Measurements from ENCODE around the gene CAMKMT.
A peak's percentile ranks its signal among the peaks of the same experiment; 100 is the strongest.
"Not testable (repeated sequence)": the region's sequence is repeated elsewhere in the genome, so short reads cannot be mapped to it uniquely, and the experiment has no call there.

Gene CAMKMT

GRCh38 chr2:44559108-44559507 lies 197.4 kb downstream of the CAMKMT start:
- DNase-seq, result no peak

- DNase-seq, result no peak
Measured at GRCh38 chr2:44560352-44560751, 198.6 kb downstream of the CAMKMT start.

DNA sequence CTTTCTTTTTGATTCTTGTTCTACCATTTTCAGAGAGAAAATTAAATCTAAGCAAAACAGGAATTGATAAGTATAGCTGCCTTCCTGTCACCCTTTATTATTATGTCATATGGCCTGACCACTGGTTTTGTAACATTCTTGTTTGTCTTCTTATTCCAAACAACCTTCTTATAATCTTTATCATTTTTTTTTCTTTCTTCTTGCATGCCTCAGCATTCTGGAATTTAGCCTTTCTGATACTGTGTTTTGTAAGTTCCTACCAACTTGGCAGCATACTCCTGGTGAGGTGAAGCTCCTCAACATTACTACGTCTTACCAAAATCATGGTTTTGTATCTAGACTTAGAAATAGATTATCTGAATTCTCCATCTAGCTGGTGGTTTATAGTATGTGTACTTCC lies 199.2 kb downstream of the CAMKMT start:
- no peak for DNase-seq

DNA sequence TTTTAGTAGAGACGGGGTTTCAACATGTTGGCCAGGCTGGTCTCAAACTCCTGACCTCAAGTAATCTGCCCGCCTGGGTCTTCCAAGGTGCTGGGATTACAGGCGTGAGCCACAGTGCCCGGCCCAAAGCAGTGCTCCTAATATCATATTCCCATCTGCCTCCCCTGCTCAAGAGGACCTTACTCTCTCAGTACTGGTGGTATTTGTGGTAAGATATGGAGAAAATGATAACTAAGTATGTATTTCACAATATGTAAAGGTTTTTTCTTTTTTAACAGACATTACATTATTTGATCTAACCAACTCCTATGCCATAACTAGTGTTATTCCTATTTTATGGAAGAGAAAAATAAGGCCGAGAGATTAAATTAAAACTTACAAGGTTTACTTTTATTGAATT lies 201.0 kb downstream of the CAMKMT start:
- no peak for DNase-seq

- no peak for DNase-seq
Measured at GRCh38 chr2:44564752-44565151, 203.0 kb downstream of the CAMKMT start.

DNA sequence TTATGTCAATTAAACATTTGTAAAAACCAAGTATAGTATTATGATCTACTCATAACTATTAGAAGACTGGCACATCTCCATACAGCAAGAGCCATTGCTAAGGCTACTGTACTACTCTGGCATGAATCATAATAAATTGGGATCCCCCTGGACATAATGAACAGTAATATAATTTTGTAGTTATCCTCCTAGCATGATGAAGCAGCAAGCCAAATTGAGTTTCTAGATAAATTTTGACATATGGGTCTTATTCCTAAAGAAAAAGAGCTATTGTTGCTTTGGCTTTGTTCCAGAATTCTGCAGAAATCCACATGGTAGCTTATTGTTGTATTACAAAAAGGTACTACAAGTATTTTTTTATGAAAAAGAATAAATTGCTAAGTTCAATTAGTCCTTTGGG lies 204.3 kb downstream of the CAMKMT start:
- no peak for DNase-seq

DNA sequence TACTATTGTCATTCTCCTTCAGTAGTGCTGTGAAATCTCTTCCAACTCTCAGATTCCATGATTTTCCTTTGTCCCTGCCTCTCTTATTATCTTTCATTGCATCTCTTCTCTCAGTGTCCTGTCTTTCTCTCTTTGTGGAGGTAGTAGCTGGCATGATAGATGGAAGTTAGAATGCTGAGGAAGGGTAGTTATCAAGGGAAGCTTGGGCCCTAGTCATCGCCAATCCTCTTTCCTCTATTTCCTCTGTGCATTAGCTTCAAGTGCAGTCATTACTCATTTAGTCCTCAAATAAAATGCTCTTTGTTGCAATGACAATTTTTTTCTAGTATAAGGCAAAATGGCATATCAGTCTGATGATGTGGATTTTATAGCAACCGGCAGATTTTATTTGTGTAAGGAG lies 207.7 kb downstream of the CAMKMT start:
- DNase-seq, result no peak

DNA sequence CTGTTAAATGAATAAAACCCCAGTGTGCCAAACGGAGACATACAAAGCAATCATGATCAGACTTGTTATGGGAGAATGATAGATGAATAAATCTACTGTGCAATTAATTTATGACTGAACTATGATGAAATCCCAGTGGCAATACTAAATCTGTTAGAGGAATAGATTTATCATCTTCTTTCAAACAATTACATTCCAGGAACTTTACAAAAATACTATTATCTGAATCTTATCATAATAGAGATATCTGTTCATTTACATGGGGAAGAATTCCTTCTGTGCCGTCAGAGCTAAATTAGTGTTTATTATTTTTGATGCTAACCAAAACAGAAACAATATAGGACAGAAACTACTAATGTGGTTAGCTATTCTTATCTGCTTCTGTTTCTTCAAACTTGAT lies 208.5 kb downstream of the CAMKMT start:
- no peak for DNase-seq

DNA sequence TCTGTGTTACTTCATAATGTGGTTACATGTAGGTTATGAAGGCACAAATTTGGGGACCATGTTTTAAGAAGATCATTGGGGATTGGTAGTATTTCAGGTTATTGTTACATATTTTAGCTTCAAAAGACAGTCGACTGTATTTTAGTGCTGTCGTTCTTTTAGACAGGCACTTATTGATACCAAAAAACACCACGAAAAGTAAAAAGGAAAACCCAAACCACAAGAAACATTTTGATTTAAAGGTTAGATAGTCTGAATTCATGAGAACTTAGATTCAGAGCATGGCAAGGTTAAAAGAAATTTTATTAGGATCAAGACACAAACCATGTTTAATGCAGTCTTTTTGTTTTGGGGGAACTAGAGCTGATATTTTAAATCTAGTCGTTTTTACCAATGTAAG lies 209.0 kb downstream of the CAMKMT start:
- DNase-seq, result no peak

DNA sequence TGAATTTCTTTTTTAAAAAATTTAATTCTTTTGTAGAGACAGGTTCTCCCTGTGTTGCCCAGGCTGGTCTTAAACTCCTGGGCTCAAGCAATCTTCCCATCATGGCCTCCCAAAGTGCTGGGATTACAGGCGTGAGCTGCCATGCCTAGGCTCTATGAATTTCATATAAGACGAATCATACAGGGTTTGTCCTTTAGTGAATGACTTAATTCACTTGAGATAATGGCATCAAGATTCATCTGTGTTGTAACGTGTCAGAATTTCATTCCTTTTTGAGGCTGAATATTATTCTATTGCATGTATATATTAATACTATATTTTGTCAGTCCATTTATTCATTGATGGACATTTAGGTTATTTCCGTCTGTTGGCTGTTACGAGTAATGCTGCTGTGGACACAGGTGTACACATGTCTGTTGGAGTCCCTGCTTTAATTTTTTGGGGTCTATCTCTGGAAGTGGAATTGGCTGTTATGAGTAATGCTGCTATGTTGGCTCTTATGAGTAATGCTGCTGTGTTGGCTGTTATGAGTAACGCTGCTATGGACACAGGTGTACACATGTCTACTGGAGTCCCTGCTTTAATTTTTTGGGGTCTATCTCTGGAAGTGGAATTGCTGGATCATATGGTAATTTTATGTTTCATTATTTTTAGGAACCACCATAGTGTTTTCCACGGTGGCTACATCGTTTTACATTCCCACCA lies 210.6 kb downstream of the CAMKMT start:
- DNase-seq, result no peak

DNA sequence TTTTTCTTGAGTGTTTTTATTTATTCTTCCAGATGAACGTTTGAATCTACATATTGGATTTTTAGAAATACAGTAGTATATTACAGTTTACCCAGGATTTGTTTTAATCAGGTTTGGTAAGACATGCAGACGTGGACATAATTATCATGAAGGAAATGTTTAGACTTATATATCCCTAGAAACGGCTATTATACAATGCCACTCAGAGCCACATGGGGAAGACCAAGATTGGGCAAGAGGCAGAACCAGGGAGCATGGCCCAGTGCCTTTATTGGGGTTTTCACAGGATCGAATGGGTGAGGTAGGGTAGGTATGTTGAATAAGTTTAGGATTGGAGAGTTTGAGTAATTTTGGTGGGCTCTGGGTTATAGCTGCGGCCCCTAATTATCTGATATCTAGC lies 212.2 kb downstream of the CAMKMT start:
- no peak for DNase-seq

- DNase-seq, result peak; percentile 51
Measured at GRCh38 chr2:44578471-44579093, 216.8 kb downstream of the CAMKMT start.

- DNase-seq, result no peak
Measured at GRCh38 chr2:44579115-44579836, 217.5 kb downstream of the CAMKMT start.

- no peak for DNase-seq
Measured at GRCh38 chr2:44579837-44580230, 218.1 kb downstream of the CAMKMT start.

GRCh38 chr2:44580875-44581515 lies 219.2 kb downstream of the CAMKMT start:
- no peak for DNase-seq

- DNase-seq, result no peak
Measured at GRCh38 chr2:44582363-44583008, 220.7 kb downstream of the CAMKMT start.

DNA sequence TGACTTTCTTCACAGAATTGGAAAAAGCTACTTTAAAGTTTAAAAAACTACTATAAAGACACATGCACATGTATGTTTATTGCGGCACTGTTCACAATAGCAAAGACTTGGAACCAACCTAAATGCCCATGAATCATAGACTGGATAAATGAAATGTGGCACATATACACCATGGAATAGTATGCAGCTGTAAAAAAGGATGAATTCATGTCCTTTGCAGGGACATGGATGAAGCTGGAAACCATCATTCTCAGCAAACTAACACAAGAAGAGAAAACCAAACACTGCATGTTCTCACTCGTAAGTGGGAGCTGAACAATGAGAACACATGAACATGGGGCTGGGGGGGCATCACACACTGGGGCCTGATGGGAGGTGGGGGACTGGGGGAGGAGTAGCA lies 233.9 kb downstream of the CAMKMT start:
- DNase-seq, result not testable (repeated sequence)

DNA sequence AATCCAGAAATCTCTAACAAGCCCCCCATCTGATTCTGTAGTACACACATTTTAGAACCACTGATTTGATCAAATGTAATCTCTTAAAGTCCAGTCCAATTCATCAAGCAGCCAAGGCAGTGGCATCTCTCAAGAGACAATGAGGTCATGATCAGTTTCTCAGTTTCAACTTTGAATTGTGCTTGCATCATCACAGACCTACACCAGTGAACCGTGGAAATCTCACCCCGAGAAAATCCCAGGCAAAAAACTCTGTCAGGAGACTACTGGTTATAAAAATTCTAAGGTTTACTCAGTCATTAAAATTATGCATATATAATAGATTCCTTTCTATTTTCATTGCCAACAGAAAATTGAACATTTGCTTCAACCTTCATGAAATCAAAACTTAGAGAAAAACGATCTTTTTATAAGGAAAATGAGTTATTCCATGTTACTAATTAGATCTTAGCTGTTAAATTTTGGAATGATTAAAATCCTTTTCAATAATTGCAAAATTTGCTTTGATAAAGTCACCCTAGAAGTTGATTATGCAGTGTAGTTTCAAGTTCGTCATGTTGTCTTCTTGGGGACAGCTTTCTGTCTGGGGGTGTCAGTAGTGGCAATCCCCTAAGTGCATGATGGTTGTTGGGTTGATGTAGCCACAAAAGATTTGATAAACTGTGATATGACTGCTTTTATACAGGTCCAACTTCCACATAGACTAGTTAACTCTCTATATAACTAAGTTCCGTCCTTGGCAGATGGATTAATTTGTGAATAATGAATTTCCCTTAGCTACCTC lies 235.0 kb downstream of the CAMKMT start:
- no peak for DNase-seq

- no peak for DNase-seq
Measured at GRCh38 chr2:44598330-44599119, 236.8 kb downstream of the CAMKMT start.

DNA sequence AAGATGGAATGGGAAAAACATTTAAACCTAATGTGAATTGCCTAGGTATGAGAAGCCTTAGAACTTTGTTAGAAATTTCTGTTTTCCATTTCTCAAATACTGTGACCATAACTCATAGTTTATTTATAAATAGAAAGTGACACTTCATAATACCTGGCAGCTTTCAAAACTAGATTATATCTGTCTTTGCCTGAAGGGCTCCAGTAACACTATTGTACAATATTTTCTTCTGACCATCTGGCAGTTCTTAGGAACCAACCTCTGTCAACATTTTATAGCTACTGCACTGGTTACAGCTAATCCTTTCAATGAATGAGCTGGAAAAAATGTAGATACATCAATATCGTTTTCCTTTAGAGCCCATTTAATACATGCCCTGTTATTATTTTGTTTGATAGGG lies 237.4 kb downstream of the CAMKMT start:
- DNase-seq, result no peak

DNA sequence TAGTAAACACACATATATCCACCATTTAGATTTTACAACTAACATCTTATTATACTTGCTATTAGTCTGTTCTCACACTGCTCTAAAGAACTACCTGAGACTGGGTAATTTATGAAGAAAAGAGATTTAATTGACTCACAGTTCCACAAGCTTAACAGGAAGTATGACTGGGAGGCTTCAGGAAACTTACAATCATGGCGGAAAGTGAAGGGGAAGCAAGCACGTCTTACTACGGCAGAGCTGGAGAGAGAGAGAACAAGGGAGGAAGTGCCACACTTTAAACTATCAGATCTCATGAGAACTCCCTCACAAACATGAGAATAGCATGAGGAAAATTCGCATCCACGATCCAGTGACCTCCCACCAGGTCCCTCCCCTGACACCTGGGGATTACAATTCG lies 240.7 kb downstream of the CAMKMT start:
- DNase-seq, result no peak

DNA sequence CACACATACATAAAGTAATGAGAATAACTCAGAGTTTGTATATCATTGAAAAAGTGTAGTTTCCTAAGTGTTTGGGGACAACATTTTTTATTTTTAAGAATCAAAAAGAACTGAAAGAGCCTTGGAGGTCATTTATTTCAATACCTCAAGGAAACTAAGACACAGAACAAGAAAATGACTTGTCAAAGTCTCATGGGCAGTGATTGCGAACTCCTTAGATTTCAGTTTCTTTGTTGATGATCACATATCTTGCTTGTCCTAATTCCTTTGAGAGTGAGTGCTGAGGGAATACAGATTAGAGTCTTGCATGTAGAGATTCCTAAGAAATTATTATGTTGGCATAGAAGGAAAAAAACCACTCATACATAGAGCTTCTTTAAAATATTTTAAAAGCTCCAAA lies 243.8 kb downstream of the CAMKMT start:
- no peak for DNase-seq
